ENCODE data around the gene UTP4.

GRCh38 chr16:69188716-69189115 is 56.3 kb downstream of the UTP4 start:
- TF ChIP-seq CTCF (IDR thresholded peaks at IDR 0.05; ENCODE audit: poor library complexity, severe bottlenecking) (no peak), SMC3 (conservative IDR thresholded peaks at IDR 0.05; ENCODE audit: poor library complexity) (no peak), MXI1 (conservative IDR thresholded peaks at IDR 0.05; ENCODE audit: poor library complexity, severe bottlenecking) (no peak), REST (IDR thresholded peaks at IDR 0.05; ENCODE audit: borderline replicate concordance) (no peak), RAD21 (conservative IDR thresholded peaks at IDR 0.05) (no peak)
